Embryonic facial prominence (tissue), 1 donor: ENCODE results near the gene LYRM4.
A peak's percentile ranks its signal among the peaks of the same experiment; 100 is the strongest.

Experiments
- DNase-seq: peaks from one replicate; pipeline ENCODE4 v3.0.0-alpha.2; 2016; ENCODE audit errors: extremely low spot score

The LYRM4 gene

DNA sequence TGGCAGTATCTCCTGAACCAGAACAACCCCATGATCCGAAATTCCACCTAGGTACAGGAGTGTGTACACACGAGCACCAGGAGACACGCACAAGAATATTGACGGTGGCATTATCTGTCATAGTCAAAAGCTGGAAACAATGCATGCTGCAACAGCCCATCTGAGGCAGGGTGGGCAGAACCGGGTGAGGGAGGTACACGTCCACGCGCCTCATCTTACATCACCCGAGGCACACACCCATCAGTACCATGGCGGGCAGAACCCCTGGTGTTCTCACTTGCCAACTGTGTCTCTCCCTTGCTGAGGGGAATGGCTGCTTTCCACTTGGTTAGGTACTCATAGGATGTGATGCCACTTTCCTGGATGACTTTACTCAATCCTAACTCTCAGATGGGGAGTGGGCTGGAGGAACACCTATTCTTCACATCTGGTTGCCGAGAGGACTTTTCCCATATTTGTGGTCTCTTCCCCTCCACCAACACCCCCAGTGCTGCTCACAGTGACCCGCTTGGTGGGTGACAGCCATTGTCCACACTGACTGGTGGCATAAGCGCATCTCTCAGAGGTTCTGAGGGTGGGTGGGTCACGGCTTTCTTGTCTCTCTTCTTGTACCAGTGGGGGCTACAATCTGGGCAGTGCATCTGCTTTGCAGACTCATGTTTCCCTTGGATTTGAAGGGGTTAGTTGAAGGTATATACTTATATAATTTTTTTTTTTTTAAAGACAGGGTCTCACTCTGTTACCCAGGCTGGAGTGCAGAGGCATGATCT, 162.1 kb downstream of the LYRM4 start:
- no peak for DNase-seq

DNA sequence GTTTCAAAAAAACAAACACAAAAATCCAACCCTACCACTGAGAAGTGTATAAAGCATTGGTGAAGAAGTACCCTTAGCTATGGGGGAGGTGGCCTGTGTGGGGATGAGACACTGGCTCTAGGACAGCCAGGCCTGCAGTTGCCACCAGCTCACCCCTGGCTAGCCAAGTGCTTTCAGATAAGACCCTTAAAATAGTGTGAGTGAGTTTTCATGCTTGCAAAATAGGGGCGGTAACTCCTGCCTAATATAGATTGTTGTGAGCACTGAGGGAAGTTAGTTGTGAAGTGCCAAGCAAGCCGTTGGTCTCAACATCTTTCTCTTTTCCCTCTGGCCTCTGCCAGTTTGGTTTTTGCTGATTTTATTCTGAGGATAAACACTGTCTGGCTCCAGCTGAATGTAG, 164.3 kb downstream of the LYRM4 start:
- DNase-seq, result no peak

- DNase-seq, result no peak
Measured at GRCh38 chr6:5095236-5095635, 165.5 kb downstream of the LYRM4 start.

DNA sequence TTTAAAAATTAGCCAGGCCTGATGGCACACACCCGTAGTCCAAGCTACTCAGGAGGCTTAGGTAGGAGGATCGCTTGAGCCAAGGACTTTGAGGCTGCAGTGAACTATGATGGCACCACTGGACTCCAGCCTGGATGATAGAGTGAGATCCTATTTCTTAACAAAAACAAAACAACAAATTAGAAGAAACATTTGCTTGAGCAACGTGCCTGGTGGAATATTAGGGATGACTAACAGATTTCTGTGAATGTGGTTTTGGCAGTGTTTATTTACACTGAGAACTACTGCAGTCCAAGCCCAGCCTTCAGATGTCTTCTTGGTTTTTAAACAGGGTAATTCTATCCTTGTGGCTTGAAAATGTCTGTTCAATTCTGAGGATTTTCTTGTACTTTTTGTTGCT, 166.4 kb downstream of the LYRM4 start:
- DNase-seq, result peak; percentile 19

DNA sequence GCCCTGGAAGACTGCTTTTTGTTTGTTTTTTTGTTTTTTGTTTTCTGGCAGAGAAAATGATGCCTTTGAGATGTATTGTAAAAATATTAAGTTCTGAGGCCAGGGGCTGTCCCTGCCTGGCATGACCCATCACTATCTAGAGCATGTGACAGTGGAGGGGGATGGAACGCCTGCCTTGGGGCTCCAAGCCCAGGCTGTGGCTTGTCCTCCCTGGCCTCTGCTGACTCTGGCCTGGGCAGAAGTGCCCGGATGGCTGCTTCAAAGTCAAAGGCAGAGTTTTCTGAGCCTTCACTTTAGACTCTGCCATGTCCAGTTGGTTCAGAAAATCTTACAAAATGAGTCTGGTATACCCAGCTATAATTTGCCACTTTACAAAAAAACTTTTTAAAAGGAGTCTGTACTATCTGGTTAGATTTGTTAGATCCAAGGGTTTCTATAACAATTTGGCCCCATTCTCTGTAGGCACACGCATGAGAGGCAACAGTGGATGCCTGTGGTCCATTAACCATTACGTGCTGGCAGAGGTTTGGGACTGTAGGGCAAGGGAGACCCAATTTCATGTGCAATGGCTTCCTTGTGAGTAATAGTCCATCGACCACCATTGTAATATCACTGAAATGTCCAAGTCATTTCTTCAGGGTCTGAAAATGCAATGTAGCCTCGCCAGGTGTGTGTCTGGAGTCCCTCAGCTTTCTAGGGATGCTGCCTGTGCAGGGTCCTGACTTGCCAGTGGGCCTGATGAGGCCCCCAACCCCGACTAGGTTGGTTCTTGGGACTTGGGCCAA, 167.3 kb downstream of the LYRM4 start:
- DNase-seq, result no peak

GRCh38 chr6:5091210-5092069, 169.3 kb downstream of the LYRM4 start:
- DNase-seq, result no peak

GRCh38 chr6:5090603-5091002, 170.1 kb downstream of the LYRM4 start:
- no peak for DNase-seq

DNA sequence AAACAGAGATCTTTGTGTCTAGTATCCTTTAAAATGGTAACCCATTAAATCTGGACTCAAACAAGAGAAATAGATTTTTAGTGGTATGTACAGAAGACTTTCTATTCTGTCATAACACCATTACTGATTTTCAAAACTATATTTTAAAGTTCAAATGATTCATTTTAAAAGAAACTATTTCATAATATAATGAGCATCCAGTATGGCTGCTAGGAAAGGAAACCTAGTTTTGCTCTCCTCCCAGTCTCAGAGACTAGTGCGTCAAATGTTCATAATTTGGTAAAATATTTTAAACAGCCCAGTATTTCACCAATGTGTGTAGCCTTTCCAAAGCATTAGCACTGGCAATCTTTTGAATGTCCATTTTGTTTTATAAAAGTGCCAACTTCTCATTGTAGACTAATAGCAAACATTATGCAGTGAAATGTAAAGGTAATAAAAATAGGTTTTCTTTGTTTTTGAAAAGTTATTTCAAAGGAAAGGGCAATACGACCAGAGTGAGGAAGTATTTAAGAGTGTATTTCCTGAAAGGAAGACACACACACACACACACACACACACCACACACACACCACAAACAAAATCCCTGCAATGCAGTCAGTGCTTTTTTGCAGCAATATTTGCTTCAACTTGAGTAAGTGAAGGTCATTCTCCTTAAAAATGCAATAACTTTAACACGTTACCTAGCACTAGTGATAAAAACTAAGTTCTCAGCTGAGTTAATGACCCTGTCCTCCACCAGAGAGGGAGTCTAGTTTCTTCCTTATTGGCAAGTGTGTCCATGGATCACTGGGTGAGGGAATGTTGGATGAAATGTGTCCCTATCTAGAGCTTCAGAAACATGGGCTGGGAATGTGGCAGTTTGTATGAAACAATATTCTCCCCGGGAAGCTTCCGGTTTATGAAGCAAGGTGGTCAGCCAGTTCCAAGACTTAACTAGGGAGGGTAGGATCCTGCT, 171.0 kb downstream of the LYRM4 start:
- DNase-seq, result no peak

DNA sequence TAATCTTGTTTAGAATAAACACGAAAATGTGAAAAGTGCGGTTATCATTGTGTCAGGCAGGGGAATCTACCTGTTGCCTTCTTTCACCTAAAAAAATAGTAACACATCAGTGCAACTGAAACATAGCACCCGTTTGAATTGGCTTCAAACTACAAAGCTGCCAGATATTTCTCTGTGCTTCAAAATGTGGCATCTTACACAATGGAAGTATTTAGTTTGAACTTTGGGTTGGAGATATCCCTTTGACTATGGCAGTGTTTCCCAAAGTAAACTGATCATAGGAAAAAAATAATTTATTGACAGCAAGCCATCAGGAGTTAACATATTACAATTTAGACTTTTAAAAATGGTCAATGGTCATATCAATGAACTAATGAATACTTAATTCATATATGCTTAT, 172.0 kb downstream of the LYRM4 start:
- DNase-seq, result no peak

- DNase-seq, result no peak
Measured at GRCh38 chr6:5087389-5087788, 173.4 kb downstream of the LYRM4 start.

- DNase-seq, result no peak
Measured at GRCh38 chr6:5086294-5086890, 174.4 kb downstream of the LYRM4 start.

DNA sequence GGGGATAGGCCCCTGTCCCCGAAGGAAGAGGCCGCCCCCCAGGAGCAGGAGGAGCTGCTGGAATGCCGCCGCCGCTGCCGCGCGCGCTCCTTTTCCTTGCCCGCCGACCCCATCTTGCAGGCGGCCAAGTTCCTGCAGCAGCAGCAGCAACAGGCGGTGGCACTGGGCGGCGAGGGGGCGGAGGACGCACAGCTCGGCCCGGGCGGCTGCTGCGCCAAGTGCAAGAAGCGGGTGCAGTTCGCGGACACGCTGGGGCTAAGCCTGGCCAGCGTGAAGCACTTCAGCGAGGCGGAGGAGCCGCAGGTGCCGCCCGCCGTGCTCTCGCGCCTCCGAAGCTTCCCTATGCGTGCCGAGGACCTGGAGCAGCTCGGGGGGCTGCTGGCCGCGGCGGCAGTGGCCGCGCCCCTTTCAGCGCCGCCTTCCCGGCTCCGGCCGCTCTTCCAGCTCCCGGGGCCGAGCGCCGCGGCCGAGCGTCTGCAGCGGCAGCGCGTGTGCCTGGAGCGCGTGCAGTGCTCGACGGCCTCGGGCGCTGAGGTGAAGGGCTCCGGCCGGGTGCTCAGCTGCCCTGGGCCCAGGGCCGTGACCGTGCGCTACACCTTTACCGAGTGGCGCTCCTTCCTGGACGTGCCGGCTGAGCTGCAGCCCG, 175.0 kb downstream of the LYRM4 start:
- DNase-seq, result no peak

DNA sequence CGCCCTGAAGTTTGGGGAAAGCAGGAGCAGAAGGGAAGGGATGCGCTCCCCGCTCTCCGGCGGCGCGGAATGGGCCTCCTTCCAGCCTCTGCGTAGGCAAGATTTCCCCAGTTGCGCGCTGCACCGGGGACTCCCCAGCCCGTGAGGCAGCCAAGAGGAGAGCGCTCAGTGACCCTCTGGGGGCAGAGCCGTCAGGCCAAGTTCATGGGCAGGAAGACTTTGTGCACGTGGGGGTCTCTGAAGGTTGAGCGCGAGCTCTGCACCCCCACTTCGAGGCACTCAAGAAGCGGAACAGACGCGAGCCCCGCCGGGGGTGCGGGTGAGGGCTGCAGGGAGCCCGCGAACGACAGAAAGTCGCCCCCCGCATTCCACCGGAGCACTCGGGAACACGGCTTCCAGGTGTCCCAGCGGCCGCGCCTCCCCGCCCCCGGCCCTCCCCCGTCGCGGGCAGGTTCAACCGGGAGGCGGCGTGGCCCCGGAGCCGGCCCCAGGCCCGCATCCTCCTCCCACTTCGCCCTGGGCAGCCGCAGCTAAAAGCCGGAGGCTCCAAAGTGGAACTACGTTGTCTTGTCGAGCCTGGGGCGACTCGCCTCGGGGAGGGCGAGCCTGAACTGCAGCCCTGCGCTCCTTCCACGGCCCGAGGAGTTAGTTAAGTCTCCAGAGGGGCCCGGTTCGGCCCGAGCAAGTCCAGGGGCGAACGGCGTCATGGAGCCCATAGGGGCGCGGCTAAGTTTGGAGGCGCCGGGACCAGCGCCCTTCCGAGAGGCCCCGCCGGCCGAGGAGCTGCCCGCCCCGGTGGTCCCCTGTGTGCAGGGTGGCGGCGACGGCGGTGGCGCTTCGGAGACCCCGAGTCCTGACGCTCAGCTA, 175.7 kb downstream of the LYRM4 start, which contains the start of gene PPP1R3G:
Gene PPP1R3G (plus strand): TSS at position 561 of the 867 bp plus-strand sequence. CDS start 145 bp downstream, at position 706.
- no peak for DNase-seq

DNA sequence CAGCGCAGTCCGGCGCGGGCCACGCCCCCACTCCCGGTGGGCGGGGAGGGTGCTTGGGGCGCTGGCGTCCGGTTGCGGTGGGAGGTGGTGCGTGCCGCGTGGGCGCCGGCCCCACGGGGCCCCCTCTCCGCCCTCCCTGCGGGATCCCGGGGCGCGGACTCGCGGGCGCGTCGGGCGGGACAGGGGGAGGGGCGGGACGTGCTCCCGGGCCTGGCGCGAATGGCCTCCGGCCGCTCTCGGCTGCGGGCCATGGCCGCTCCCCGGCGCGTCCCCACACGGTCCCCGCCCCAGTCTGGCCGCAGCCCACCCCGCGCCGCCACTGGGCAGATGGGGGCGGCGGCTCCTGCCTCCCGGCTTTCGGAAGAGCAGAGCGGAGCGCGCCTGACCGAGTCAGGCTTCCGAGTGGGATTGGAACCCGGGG, 176.4 kb downstream of the LYRM4 start:
- DNase-seq, result no peak

- no peak for DNase-seq
Measured at GRCh38 chr6:5083813-5084359, 176.9 kb downstream of the LYRM4 start.

- DNase-seq, result no peak
Measured at GRCh38 chr6:5083307-5083583, 177.5 kb downstream of the LYRM4 start.

DNA sequence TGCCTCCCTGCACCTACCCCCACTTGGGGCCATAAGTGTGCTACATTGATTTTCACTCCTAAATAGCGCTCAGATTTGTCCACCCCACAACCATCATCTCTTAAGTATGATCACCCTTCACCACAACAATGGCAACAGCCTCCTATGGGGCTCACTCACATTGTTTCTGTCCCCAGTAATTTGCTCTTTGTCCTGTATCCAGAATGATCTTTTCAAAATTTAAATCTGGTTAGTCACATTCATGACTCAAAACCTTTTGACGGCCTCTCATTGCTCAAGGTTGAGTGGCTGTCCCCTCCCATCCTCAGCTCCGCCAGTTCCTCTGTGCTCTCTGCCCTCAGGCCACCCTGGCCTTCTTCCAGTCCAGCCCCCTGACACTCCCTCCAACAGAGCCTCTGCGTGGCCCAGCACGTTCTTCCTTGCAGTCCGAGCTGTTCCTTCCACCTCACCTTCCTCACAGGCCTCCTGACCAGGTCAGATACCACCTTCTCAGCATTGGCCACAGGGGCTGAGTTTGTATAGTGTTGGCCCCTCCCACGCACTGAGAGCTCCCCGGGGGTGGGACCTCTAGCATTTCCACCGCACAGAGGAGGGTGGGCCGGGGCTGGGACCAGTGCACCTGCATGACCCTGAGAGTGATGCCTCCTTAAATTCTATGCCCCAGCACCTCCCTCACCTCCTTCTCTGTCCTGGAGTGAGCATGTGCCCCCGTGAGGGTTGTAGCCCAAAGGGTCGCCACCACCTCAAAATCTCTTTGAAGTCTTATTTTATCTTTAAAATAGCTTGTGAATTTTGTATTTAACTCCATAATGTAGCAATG, 178.1 kb downstream of the LYRM4 start:
- no peak for DNase-seq

- DNase-seq, result no peak
Measured at GRCh38 chr6:5081955-5082354, 178.8 kb downstream of the LYRM4 start.
